ENCODE measurements around the gene LAMA3.

The LAMA3 gene

DNA sequence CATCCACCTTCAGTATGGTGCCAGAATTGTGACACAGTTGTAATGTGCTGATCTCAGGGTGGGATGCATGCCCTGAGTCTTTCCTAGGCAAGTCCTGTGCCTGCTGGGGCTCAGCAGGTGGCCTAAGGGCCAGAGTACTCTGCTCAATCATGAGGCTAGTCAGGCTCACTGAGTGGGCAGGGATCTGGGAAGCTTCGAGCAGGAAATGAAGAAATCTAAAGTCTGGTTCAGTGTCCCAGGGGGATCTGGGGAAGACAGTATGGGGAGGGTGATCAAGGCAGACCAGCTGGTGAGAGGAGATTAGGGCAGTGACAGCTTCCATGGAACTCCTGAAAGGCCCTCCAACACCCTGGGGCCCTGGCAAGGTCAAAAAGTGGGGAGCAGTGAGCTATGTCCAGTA is 17.7 kb upstream of the LAMA3 start:
- DNase-seq, result no peak

DNA sequence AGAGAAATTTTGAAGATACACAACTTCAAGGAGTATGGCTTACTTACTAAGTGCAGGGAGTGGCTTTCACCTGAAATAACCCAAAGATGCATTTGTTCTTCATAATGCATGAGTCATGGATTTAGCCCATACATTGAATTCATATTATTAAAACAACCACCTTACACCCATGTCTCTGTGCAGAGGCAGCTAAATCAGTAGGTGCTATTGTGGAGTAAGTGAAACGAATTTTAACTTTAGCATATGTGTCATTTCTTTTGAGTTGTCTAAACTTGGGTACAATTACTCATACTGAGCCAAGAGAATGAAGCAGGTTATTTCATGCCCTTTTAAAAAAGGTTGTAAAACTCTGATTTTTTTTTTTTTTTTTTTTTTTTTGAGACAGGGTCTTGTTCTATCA is 15.5 kb upstream of the LAMA3 start:
- no peak for DNase-seq

DNA sequence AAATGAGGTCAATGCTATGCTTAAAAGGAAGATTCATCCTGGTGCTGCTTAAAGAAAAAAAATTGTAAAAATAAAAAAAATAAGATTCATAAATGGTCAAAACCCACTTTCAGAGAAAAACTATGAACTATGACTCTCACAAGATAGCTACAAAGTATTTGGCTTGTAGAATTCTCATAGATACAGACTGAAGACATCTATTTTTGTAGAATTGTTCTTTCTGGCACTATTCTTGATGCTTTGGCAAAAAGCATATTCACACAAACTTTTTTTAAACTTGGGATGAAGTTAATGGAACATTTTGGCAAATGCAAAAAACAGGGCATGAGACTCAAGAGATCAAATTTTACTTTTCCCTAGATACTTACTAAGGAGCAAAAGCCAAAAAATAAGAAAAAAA is 14.0 kb upstream of the LAMA3 start:
- DNase-seq, result no peak

DNA sequence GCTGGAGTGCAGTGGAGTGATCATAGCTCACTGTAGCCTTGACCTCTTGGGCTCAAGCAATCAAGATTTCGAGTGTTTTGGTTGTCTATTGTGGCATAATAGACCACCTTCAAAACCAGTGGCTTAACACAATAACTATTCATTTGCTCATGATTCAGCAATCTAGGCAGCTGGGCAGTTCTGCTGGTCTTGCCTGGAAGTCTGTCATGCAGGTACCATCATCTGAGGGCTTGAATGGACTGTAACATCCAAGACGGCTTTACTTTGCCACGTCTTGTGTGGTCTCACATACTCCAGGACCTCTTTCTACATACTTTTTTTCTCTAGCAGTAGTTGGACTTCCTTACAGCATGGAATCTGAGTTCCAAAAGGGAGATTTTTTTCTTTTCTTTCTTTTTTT is 13.4 kb upstream of the LAMA3 start:
- DNase-seq, result no peak

DNA sequence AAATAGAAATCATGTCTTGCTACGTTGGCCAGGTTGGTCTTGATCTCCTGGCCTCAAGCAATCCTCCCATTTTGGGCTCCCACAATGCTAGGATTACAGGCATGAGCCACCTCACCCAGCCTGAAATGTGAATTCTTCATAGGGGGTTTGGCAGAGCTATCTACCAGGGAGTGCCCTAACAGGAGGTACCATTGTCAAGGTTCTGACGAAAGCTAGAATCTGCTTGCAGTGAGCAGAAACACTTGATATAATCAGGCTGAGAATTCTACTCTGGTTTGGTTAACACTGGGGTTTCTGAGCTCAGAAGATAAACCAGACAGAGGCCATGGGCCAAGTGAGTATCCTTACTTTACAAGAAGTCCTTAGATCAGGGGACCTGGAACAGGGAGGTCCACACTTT is 7.2 kb upstream of the LAMA3 start:
- DNase-seq, result no peak

DNA sequence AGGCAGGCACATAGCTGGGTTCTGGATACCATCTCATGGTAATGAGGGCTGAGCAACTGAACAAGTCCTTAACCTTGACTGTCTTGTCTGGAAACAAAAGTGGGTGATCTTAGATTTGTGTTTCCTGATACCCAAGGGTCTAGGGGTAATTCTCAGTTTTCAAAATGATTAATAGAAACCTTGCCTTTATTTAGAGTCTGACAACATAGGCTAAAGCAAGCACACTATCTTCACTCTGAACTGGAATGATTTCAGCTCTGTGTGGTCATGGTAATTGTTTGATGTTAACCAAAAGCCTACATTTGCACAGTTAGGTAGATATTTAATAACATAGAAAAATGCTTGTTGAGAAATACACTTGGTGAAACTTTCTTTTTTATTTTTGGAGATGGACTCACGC is 6.8 kb upstream of the LAMA3 start:
- DNase-seq, result no peak

DNA sequence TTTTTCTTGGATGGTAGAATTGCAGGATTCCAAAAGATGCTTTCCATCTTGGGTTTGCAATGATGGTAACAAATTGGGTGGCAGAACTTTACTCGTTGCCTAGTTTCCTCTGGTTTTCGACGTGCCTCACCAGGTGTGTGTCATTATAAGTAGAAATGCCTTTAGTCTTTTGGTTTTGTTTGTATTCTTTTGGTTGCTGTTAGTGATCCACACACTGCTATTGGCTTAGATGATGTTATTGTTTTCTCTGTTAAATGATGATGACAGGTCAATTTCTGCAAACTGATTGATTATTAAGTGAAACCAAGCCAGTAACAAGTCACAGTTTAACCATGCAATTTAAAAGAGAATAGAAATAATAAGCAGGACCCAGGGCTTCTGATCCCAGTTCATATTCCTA is 6.1 kb upstream of the LAMA3 start:
- no peak for DNase-seq

DNA sequence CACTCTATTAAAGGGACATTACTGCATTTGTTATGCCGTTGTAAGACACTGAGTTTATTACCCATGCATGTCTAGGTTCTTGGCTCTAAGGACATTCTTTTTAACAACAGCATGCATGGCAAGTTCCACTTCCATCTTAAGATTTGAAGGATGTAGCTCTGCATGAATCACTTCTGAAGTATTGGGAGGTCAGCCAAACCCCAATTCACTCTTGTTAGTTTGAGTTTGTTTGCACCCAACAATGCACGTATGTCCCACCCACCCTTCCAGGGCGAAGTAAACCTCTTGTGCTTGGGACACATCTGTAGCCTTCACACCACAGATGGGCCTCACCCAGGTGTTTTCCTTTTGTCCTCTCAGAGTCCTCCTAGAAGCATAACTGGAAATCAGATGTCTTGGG is 5.6 kb upstream of the LAMA3 start:
- DNase-seq, result no peak

DNA sequence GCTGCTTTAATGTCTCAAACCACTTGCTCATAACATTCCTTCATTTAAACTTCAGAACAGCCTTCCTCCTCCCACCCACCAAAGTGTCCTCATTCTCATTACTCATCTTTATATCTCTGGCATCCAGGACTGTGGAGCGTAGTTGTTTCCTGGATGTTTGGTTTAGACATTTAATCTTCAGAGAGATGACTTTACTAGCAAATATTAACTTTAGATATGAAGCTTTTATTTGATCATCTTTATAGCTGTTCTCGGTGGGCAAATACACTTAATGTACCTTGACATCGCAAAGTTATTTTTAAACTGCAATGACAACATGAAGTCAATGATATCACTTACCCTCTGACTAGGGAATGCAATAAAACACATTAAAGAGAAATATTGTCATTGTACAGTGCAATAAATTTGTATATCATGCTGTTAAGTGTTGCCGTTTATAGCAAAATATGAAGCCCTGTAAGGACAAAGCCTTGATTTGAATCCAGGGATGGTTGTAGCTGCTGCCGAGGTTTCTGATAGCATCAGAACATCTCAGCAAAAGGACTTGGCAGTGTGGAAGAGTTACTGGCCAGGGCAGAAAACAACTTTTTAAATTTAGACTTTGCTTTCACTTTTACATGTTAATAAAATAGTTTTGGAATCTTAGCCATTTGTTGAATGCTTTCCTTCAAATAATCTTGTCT is 4.6 kb upstream of the LAMA3 start:
- DNase-seq, result no peak

DNA sequence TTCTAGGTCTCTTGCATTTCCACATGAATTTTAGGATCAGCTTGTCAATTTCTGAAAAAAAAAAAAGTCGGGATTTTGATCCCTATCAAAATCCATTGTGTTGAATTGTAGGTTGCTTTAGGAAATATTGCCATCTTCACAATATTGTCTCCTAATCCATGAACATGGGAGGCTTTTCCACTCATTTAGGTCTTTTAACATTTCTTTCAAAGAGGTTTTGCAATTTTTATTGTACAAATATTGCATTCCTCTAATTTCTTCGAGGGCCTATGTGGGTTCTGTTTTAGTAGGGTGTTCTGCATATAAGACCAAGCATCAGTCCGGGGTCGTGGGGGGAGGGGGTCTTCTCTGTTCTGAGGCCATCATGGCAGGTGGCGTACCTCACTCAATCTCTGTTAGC is 725 bp upstream of the LAMA3 start:
- no peak for DNase-seq

DNA sequence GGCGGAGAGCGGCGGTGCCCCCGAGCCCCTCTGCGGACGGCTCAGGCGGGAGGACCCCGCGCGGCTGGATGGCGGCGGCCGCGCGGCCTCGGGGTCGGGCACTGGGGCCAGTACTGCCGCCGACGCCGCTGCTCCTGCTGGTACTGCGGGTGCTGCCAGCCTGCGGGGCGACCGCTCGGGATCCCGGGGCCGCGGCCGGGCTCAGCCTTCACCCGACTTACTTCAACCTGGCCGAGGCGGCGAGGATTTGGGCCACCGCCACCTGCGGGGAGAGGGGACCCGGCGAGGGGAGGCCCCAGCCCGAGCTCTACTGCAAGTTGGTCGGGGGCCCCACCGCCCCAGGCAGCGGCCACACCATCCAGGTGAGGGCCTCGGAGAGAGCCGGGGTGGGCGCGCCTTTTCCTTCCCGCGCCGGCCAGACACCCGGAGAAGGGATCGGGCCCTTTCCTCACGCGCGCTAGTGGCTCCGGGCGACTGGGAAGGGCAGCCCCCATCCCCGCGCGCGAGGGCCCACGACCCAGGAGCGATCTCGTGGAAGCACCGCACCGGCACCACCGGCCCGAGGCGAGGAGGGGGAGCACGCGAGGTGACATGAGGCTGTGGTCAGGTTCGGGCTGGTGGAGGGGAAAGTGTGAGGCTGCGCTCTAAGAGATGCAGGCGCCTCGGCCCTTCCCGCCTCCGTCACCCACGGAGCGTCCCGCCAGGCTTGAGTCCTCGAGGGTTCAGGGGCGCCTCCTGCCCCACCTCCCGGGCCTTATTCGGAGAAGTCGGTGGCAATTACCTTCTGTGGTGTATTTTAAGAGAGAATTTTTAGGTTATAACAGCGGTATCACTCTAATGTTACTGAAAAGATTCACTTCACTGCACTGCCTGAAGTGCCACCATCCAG is 607 bp downstream of the LAMA3 start:
- no peak for DNase-seq

DNA sequence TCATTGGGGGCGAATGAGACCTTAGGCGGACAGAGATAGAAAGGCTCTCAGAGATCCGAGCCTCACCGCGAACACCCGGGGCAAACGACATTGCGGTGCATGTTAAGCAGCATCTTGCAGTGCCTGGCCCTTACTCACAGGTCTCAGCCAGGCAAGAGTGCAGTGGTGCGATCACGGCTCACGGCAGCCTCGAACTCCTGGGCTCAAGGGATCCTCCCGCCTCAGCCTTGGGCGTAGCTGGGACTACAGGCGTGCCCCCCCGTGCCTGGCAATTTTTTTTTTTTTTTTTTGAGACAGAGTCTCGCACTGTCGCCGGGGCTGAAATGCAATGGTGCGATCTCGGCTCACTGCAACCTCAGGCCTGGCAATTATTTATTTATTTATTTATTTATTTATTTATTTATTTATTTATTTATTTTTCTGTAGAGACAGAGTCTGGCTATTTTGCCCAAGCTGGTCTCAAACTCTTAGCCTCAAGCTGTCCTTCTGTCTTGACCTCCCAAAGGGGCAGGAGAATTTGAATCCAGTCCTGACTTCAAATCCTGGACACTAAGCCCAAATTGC is 1.3 kb downstream of the LAMA3 start:
- DNase-seq, result no peak

DNA sequence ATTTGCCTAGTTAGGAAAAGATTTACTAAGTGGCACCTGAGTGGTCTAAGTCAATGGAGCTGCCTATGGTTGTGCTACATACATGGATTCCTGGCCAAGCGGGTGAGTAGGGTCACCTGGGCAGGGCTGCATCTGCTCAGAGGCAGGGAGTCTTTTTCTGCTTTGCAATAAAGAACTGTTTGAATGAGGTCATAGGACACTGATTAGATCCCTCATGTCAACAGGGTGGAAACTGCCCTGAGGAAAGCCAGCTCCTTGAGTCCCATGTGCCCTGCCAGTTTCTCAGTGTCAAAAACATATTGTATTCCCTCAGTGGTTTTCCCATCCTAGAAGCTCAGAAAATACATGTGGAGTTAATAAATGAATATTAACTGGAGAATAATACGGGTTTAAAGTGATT is 4.6 kb downstream of the LAMA3 start:
- DNase-seq, result no peak

DNA sequence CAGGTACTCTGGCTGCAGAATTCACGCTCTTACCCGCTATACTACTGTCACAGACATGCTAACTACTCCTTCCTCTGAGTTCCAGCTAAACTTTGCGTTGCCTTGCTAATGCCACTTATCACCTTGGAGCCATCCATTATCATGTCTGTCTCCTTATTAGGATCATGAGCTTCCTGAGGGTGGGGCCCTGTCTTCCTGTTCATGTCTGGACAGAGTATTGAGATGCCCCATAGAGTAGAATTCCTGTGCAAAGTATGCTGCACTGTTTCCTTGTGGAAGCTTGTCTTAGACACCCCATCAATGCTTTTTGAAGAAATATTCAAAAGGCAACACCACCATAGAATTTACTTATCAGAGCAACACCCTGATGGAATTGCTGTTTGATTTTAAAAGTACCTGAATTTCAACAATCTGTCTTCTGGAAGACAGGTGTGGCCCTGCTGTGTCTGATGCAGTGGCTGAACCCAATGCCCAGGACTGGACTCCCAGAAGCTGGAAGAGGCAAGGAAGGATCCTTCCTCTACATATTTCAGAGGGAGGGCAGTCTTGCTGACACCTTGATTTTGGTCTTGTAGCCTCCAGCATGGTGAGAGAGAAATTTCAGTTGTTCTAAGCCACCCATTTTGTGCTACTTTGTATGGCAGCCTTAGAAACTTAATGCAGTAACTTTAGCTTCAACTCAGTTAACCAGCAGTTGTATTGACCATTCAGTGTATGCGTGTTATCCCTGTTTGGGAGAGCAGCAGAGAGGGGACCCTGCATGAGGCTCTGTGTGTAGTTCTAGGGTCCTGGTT is 5.6 kb downstream of the LAMA3 start:
- no peak for DNase-seq

DNA sequence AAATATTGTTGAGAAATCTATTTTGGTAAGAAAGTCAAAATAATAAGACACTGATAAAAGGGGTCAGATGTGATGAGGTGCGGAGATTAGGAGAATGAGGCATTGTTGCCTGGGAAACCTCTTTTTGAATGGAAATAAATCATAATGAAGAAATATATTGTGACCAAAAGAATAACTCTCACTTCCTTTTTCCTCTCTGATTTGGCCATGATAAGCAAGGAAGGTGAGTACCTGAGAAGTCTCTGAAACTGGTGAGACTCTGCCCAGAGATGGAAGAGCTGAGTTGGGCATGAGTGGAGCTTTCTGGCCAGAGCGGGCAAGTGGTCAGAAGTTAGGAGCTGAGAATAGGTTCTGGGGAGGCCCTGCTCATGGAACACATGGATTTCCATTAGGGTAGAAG is 11.8 kb downstream of the LAMA3 start:
- no peak for DNase-seq

DNA sequence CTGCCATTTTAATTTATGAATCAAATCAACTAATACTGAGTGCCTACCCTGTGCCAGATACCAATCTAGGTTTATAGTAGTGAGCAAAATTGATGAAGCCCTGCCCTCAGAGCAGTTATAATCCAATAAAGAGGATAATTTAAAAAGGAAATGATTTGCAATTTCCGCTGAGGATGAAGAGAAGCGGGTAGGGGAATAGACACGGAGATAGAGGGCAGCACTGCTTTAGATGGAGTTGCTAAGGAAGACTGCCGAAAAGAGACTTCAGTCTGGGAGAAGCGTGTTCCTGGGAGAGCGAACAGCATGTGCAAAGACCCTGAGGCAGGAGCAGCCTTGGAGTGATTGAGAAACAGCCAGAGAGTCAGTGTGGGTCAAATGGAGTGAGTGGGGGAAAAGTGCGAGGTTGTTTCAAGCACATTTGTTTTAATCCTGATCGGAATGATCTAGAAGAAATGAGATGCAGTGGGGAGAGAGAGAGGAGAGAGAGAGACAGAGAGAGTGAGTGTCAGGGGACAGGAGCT is 12.4 kb downstream of the LAMA3 start:
- DNase-seq, result no peak

DNA sequence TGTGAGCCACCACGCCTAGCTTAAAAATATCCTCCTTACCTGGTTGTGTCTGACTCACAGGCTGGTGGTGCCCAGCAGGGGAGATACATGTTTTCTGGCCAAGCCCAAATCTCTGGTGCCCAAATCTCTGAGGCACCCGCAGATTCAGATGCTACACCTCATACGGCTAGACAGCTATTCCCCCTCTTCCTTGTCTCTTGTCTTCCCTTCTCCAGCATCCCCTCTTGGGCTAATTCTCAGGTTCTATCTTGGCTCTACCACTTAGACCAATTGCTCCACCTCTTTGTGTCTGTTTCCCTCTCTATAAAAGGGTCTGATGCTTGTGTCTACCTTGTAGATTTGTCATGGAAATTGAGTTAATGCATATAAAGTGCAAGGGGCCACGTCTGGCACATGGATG is 13.4 kb downstream of the LAMA3 start:
- no peak for DNase-seq

DNA sequence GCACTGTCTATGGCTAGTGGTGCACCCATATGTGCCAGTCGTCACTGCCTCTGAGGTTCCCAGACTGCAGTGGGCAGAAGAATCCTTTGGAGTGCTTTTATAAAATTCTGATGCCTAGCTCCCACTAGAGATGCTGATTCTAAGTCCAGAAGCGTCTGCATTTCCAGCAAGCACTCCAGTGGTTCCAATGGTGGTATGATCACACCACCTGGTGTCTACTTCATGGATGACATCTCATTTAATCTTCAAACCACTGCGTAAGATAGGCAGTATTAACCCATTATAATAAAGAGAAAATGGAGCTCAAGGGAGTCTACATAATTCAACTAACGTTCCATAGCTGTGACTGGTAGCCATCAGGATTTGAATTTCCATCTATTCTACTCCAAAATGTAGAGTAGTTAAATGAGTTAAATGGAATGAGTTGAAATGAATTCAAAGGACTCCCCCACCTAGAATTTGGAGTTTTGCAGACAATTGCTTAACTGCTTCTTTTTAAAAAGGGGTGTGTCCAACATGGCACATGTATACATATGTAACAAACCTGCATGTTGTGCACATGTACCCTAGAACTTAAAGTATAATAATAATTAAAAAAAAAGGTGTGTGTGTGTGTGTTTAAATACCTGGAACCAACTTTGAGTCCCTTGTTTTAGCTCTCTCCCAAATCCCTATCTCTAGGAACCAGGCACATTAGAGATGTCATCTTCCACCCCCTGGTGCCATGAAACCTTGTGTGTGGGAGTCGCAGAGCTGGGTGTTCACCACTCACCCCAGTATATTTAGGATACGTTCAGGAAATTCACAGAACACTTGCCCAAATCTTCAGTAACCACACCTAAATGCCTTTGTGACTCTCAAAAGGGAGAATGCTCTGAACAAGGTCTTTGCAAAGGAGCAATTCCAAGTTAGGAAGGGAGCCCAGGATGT is 14.1 kb downstream of the LAMA3 start:
- peak; percentile 15 to 62 for DNase-seq

DNA sequence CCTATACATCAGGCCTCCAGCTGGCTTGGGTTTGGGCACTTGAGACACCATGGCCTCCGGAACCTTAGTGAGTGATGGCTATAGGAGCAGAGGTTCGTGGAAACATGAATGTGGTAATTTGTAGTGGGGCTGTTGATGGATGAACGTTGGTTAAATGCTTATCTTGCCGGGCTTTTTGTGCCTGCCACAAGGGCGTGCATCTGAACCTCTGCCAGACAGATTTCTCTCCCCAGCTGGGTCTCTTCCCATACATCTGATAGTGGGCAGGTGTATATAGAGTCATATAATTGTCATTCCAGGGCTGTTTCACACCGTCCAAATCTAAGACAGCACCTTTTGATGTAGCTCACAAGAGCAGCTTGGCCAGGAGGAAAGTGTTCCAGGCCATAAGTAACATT is 14.7 kb downstream of the LAMA3 start:
- DNase-seq, result no peak

DNA sequence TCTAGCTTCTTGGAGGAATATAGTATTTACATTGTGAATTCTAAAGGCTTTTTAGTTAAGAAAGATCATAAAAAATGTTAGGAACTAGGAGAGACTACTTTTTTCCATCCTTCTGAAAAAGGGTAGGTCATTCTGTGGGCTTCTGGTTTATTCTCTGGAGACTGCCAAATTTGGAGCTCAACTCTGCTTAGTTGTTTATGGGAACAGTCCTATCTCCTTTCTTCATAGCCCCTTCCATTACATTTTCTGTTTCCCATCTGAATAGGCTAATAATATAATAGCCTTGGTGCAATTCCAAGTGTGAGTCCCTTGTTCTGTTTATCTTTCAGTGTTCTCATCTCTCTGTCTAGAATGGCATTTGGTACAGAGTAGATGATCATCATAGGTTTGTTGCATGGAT is 15.6 kb downstream of the LAMA3 start:
- DNase-seq, result no peak

DNA sequence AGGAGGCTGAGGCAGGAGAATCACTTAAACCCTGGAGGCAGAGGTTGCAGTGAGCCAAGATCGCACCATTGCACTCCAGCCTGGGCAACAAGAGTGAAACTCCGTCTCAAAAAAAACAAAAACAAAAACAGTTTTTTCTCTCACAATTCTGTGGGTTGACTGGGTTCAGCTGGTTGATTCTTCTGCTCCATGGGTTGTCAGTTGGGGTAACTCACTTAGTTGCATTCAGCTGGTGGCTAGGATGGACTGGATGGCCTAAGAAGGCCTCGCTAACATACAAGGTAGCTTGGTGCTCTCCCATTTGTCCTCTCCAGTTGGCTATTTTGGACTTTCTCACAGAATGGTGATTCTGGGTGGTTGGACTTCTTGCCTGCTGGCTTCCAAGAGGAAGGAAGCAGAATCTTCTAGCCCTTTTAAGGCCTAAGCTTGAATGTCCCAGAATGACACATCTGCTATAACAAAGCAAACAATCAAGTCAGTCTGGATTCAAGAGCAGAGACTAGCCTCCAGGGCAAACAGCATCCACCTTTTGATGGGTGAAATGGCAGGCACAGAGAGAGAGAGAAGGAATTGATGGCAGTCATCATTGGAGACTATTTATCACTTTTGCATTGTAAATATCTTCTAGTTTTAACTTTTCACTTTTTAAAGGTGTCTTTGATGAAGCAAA is 17.9 kb downstream of the LAMA3 start:
- no peak for DNase-seq
